DMS79 treated with DMSO at 0.1 percent for 48 hours (cell line): ENCODE measurements around the gene SCRG1.

ENCODE experiments used
- DNase-seq: peaks from one replicate; lab custom pipeline; 2025; lab: John Stamatoyannopoulos, UW

Gene SCRG1

DNA sequence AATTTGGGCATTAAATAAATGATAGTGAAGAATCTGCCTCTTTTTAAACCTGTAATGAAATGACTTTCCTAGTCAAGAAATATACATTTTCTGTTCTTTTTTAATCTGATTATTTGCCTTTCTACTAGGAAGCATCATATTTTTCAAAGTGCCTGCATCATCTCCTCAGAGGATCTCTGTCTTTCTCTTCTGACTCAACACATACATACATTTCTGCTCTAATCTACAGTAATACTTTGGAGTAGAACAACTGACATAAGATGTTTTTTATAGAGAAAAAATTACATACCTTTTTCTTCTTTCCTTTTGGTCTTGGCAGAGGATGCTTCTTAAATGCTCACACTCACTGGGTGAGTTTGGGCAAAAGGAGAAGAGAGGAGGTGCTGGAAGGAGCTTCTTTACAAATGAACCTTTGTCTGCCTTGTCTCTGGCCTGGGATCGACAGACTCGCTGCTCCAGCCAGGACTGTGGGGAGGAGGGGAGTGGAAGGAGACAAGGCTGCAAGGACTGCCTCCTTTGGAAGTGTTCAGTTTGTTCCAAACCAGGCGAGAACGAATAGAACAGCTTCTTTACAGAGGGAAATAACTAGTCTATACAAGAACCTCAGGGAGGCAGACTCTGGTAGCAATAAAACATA is at the start of gene SCRG1:
TSS of gene SCRG1 (minus strand) at position 338 of the 637 bp plus-strand sequence. CDS start 7,702 bp downstream, outside the sequence.
- DNase-seq = no peak

DNA sequence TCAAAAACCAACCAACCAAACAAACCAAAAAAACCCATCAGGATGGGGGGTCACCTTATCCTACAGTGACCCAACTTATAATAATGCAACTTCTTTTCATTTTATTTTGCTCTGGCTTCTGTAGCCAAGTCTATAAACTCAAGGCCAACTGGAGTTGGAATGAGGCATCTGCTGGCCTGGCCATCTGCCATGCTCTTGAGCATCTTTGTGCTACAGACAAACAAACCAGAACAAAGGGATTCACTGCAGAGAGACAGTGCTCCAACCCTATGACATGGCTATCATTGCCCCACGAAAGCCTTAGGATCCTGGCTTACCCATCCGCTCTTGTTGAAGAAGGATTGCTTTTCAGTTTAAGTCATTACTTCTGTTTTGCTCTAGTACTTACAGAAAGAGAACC is 49.2 kb upstream of the SCRG1 start:
- DNase-seq = no peak

GRCh38 chr4:173446416-173446815 is 47.5 kb upstream of the SCRG1 start:
- DNase-seq = no peak

DNA sequence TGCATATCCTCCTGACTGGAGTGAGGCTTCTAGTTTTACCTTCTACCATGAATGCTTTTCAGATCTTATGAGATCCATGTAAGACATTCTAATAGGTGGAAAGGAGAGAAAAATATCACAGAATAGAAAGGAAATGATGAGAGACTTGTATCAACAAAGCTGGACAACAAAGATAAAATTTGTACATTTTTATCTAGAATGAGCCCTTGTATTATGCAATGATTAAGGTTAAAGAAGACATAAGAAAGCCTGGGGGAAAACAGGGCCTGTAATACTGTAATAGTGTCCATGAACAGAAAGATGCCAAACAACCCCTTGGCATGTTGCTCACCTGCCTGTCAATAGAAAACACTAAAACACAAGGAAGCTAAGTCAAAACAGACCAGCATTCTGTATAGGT is 44.2 kb upstream of the SCRG1 start:
- no peak for DNase-seq

DNA sequence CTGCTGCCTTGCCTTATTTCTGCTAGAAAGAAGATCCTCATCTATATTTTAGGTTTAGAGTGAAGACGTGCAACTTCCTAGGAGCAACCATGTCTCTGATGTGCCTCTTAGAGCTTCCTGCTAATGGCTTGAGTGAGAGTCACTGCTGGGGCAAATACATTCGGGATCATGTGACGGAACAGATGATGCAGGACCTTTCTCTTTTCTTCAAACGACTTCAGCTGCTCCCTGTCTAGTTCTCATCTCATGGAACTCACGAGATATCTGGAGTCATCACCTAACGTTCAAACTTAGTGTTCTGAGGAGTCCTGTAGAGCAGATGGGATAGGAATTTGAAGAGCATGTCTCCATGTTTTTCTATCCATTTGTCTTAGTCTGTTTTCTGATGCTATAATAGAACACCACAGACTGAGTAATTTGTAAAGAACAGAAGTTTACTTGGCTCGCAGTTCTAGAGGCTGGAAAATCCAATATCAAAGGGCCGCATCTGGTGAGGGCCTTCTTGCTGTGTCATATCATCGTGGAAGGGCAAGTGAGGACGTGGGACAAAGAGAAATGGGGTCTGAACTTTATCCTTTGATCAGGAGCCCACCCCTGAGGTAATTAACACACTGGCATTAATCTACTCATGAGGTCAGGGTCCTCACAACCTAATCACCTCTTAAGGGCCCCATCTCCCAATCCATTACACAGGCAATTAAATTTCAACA is 43.5 kb upstream of the SCRG1 start:
- no peak for DNase-seq

DNA sequence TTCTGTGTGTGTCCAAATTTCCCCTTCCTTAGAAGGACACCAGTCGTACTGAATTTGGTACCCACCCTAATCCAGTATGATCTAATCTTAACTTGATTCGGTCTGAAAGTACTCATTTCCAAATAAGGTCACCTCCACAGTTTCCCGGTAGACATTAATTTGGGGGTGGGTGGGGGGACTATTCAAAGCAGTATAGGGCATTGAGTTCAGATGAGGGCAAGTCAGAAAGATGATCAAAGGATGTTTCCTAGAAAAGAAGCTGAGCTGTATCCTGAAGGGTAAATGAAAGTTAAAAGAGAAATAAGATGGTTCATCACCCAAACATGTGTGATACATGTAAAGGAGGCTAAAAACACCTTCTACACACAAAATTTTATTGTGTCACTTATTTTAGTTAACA is 42.0 kb upstream of the SCRG1 start:
- no peak for DNase-seq

GRCh38 chr4:173436771-173437265 is 37.9 kb upstream of the SCRG1 start:
- no peak for DNase-seq

DNA sequence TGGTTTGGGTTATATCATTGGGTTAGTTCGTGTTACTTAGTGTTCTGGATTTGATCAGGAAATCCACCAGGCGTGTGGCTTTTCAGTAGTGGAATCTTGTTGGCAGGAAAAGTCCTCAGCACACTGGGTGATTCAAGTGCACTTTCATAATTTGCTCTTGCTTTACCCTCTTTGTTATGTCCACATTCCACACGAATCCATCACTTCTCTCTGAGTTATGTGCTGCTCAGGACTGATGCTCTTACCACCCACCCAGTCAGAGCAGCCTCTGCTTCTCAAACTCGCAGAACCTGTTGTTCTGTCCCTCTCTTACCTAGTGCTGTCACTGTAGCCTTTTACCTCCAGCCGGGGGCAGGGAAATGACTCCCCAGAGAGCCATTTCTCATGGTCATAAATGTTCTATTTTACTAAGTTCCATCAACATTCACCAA is 37.2 kb upstream of the SCRG1 start:
- no peak for DNase-seq

GRCh38 chr4:173434231-173434630 is 35.3 kb upstream of the SCRG1 start:
- DNase-seq = no peak

GRCh38 chr4:173433447-173433846 is 34.5 kb upstream of the SCRG1 start:
- DNase-seq = no peak

GRCh38 chr4:173432430-173432829 is 33.5 kb upstream of the SCRG1 start:
- DNase-seq = no peak

DNA sequence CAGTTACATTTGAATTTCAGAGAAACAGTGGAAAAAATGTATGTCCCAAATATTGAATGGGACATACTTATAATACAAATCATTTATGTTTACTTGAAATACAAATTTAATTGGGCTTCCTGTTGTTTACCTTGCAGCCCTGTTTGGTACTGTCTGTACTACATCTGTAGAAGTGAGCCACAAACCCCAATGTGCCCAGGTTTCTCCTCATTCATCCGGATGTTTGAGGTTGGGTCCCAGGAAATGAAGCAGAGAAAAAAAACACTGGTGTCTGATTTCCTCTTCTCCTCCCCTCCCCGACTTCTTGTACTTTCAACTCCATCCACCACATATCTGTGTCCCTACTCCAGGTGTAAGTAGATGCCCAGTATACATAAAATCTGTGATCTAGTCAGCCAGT is 27.1 kb upstream of the SCRG1 start:
- DNase-seq = no peak

DNA sequence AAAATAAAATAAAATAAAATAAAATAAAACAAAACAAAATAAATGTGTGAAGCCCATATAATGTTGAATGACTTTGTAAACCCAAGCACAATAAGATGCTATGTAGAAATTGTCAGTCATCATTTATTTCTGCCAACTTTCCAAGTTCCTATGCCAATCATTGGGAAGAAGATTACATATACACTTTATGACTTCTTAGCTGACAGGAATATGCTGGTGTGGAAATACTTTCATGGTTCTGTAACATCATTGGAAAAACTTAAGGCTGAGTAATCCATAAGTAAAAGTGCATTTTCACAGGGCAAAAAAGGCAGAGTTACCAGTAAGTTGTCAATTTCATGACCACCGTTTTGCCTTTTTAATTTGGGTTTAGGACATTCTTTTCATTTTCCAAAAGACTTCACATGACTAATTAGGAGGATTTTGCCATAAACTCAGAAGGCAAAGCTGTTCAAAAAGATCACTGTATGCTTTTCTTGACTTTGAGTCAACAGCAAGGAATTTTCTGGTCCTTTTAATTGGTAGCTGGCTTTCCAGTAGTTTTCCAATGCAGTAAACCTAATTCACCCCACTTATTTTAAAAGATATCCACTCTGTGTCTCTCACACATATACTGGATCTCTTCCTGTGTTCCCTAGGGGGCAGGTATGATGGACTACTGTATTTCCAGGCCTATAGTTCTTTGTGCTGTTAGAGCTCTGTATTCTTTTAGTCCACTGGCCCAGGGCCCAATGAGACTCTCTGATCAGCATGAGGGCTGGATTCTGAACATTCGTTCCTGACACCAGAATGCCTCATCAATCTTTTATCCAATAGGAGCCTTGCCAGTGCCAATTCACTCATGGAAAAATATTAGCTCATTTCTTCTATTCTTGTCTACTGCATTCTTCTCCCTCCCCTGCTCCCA is 26.2 kb upstream of the SCRG1 start:
- DNase-seq = no peak

GRCh38 chr4:173420801-173421200 is 21.9 kb upstream of the SCRG1 start:
- DNase-seq = no peak

- peak; percentile 0 for DNase-seq
Observed at GRCh38 chr4:173420324-173420752, 21.4 kb upstream of the SCRG1 start.

DNA sequence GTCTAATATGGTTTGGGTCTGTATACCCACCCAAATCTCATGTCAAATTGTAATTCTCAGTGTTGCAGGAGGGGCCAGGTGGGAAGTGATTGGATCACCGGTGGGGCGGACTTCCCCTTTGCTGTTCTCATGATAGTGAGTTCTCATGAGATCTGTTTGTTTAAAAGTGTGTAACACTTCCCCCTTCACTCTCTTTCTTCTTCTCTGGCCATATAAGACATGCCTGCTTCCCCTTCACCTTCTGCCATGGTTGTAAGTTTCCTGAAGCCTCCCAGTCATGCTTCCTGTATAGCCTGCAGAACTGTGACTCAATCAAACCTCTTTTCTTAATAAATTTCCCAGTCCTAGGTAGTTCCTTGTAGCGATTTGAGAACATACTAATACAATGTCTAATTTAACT is 19.7 kb upstream of the SCRG1 start:
- DNase-seq = no peak

DNA sequence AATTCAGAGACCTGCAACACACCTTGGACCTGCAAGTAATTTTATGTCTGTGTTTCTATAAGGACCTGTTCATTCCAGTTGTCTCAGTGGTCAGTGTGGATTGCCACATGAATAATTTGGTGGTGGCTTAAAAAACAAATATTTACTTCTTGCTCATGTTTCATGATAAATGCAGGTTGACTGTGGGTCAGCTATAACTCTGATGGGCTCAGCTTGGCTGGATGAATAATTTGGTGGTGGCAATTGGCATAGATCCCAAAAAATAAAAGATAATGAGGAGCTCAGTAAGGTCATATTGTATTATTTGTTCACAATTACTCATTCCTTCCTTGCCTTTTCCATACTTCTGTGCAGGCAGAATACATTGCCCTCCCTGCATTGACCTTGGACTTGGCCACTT is 18.9 kb upstream of the SCRG1 start:
- DNase-seq = no peak

DNA sequence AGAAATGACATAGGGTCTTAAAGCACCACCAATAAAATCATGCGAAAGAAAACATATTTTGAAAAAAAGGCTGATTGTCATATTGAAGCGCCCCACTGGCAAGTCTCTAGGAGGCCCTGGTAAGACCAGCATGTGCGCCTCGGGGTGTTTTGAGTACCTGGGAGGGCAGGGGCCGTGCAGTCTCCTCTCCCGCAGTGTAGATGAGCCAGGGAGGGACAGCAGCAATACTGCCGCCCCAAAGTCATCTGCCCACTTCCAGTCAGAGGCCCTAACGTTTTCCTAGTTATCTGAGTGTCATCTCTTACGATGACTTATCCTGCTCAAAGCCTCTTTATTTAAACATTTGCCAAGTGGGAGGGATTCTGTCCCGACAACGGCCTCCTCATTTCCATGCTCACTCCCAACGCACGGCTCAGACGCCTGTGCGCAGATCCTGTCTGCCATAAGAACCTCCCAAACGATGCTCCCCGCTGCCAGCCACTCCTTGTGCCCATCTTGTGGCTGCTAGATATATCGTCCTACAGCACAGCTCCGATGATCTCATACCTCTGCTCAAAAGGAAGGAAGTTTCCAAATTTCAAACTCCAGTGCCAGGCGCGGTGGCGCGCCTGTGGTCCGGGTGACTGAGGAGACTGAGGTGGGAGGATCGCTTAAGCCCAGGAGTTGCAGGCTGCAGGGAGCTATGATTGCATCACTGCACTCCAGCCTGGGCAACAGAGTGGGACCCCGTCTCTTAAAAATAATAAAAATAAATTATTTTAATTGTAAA is 17.2 kb upstream of the SCRG1 start:
- DNase-seq = no peak

DNA sequence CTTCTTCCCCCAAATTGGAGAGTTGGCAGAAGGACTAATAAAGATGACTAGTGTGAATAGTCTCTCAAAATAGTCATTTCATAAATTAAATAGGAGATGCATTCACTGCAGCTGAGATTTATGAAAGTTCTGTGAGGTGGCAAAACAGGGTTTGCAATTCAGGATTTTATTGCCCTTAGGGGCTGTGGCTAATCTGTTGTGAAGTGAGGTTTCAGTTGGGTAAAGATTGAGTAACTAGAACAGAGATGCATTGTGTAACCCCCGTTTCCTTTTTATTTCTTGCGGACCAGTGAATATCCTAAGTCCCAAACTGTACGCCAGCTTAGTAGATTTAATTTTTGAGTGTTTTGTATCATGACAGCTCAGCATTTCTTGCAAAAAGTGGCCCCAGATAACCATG is 16.2 kb upstream of the SCRG1 start:
- no peak for DNase-seq

- DNase-seq = no peak
Observed at GRCh38 chr4:173414456-173414855, 15.5 kb upstream of the SCRG1 start.

- no peak for DNase-seq
Observed at GRCh38 chr4:173413036-173413435, 14.1 kb upstream of the SCRG1 start.
